ENCODE data around the gene DNAI2.

GRCh38 chr17:74350486-74350885 lies 76.5 kb downstream of the DNAI2 start:
- TF ChIP-seq CTCF (IDR thresholded peaks at IDR 0.05), result no peak
- TF ChIP-seq POLR2A (IDR thresholded peaks at IDR 0.05; ENCODE audit: low read length), result no peak
- no peak for TF ChIP-seq ZFP36 (IDR thresholded peaks at IDR 0.05; ENCODE audit: borderline replicate concordance, partially characterized antibody)
- TF ChIP-seq KDM1A (IDR thresholded peaks at IDR 0.05; ENCODE audit: low read depth), result no peak
- no peak for TF ChIP-seq RNF2 (IDR thresholded peaks at IDR 0.05; ENCODE audit: borderline replicate concordance, low read depth)
- TF ChIP-seq SREBF2 (IDR thresholded peaks at IDR 0.05), result no peak
- TF ChIP-seq HDAC2 (IDR thresholded peaks at IDR 0.05), result no peak
- TF ChIP-seq PHF8 (IDR thresholded peaks at IDR 0.05; ENCODE audit: borderline replicate concordance, low read depth), result no peak
- TF ChIP-seq, protein P1, sequence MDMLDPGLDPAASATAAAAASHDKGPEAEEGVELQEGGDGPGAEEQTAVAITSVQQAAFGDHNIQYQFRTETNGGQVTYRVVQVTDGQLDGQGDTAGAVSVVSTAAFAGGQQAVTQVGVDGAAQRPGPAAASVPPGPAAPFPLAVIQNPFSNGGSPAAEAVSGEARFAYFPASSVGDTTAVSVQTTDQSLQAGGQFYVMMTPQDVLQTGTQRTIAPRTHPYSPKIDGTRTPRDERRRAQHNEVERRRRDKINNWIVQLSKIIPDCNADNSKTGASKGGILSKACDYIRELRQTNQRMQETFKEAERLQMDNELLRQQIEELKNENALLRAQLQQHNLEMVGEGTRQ (IDR thresholded peaks at IDR 0.05), result no peak
- TF ChIP-seq CHD2 (IDR thresholded peaks at IDR 0.05; ENCODE audit: low read length, partially characterized antibody), result no peak
- no peak for TF ChIP-seq CEBPB (IDR thresholded peaks at IDR 0.05)
- no peak for TF ChIP-seq RFX5 (IDR thresholded peaks at IDR 0.05)
- TF ChIP-seq HMGXB4 (CRISPR knock-in tag; IDR thresholded peaks at IDR 0.05; ENCODE audit: borderline replicate concordance), result no peak
